Measurements from ENCODE around the gene MELTF.

GRCh38 chr3:197028728-197029510 lies 698 bp downstream of the MELTF start:
- TF ChIP-seq, protein P1, sequence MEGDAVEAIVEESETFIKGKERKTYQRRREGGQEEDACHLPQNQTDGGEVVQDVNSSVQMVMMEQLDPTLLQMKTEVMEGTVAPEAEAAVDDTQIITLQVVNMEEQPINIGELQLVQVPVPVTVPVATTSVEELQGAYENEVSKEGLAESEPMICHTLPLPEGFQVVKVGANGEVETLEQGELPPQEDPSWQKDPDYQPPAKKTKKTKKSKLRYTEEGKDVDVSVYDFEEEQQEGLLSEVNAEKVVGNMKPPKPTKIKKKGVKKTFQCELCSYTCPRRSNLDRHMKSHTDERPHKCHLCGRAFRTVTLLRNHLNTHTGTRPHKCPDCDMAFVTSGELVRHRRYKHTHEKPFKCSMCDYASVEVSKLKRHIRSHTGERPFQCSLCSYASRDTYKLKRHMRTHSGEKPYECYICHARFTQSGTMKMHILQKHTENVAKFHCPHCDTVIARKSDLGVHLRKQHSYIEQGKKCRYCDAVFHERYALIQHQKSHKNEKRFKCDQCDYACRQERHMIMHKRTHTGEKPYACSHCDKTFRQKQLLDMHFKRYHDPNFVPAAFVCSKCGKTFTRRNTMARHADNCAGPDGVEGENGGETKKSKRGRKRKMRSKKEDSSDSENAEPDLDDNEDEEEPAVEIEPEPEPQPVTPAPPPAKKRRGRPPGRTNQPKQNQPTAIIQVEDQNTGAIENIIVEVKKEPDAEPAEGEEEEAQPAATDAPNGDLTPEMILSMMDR (IDR thresholded peaks at IDR 0.05; ENCODE audit: low read depth, low read length), result no peak
- TF ChIP-seq EZH2phosphoT487 (IDR thresholded peaks at IDR 0.05; ENCODE audit: low read depth), result no peak

Data from OCI-LY3 (cell line).